Neural cell (in vitro differentiated cells): Measurements from ENCODE around the gene KLRB1. TPM values are rescaled to one million over a fixed set of nuclear protein-coding genes. Genes with fewer than 3 reads are reported as not detected.

Experiments
- H2AFZ ChIP-seq: fragments of 200-600, 300-800 bp; sonication (generic), shearing (Covaris generic); 2 replicates; pipeline ENCODE4 v1.6.0; 2014; ENCODE audit warnings: low read depth, mild to moderate bottlenecking, antibody characterized with exemption, low read length, moderate library complexity
- H3F3A ChIP-seq: fragments of 200-600 bp; shearing (Covaris generic); 2 replicates; pipeline ENCODE4 v1.6.1; 2016; ENCODE audit warnings: mild to moderate bottlenecking, moderate library complexity, mixed read lengths, antibody characterized with exemption, low read length; ENCODE audit not compliant: insufficient read depth, poor library complexity, severe bottlenecking
- H3K27ac ChIP-seq: fragments of 200-600, 300-800 bp; sonication (generic), shearing (Covaris generic); 2 replicates; pipeline ENCODE4 v1.5.1; 2014; ENCODE audit warnings: mild to moderate bottlenecking, low read length, moderate library complexity
- H3K27me3 ChIP-seq: fragments of 300-800, 200-600 bp; sonication (generic), shearing (Covaris generic); 2 replicates; pipeline ENCODE4 v1.6.0; 2014; ENCODE audit warnings: mild to moderate bottlenecking, low read depth, low read length, moderate library complexity; ENCODE audit not compliant: insufficient read depth
- H3K36me3 ChIP-seq: fragments of 300-800, 200-600 bp; sonication (generic), shearing (Covaris generic); 2 replicates; pipeline ENCODE4 v1.5.1; 2014; ENCODE audit warnings: mild to moderate bottlenecking, antibody characterized with exemption, low read length, moderate library complexity; ENCODE audit not compliant: insufficient read depth
- H3K4me2 ChIP-seq: fragments of 300-800, 200-600 bp; sonication (generic), shearing (Covaris generic); 2 replicates; pipeline ENCODE4 v1.6.0; 2014; ENCODE audit warnings: mild to moderate bottlenecking, low read length
- H3K4me3 ChIP-seq: fragments of 300-800, 200-600 bp; sonication (generic), shearing (Covaris generic); 2 replicates; pipeline ENCODE4 v1.5.1; 2014; ENCODE audit warnings: mild to moderate bottlenecking, low read length, moderate library complexity
- H3K79me2 ChIP-seq: fragments of 200-600 bp; shearing (Covaris generic); replicated peaks from 2 replicates; pipeline ENCODE4 v1.6.0; 2014; ENCODE audit warnings: mild to moderate bottlenecking, low read length, moderate library complexity; ENCODE audit not compliant: insufficient read depth
- H3K9ac ChIP-seq: fragments of 300-800, 200-600 bp; sonication (generic), shearing (Covaris generic); 2 replicates; pipeline ENCODE4 v1.6.1; 2016; ENCODE audit warnings: mild to moderate bottlenecking, low read length, mixed read lengths
- H3K9me2 ChIP-seq: fragments of 200-600 bp; shearing (Covaris generic); 2 replicates; pipeline ENCODE4 v1.6.1; 2016; ENCODE audit warnings: mild to moderate bottlenecking, low read length, mixed read lengths; ENCODE audit not compliant: insufficient read depth
- H3K9me3 ChIP-seq: fragments of 200-600, 300-800 bp; sonication (generic), shearing (Covaris generic); 2 replicates; pipeline ENCODE4 v1.6.1; 2016; ENCODE audit warnings: mild to moderate bottlenecking, mixed run types, low read length, moderate library complexity, mixed read lengths
- H4K20me1 ChIP-seq: fragments of 200-600 bp; shearing (Covaris generic); 2 replicates; pipeline ENCODE4 v1.6.1; 2016; ENCODE audit warnings: mild to moderate bottlenecking, mixed run types; ENCODE audit not compliant: insufficient read depth
- CTCF ChIP-seq: fragments of 450-650 bp; IDR thresholded peaks from 2 replicates; pipeline ENCODE4 v1.5.1; 2014; ENCODE audit warnings: antibody characterized with exemption, mild to moderate bottlenecking, moderate library complexity; ENCODE audit not compliant: poor library complexity, severe bottlenecking
- EP300 ChIP-seq: fragments of 450-650 bp; conservative IDR thresholded peaks from 2 replicates; pipeline ENCODE4 v1.6.1; 2014; ENCODE audit warnings: antibody characterized with exemption, mild to moderate bottlenecking, moderate library complexity; ENCODE audit not compliant: poor library complexity, severe bottlenecking
- EZH2 ChIP-seq: fragments of 200-600, 300-800 bp; shearing (Covaris generic), sonication (generic); IDR thresholded peaks from 2 replicates; pipeline ENCODE4 v1.6.1; 2014; ENCODE audit warnings: antibody characterized with exemption, low read length, borderline replicate concordance, mild to moderate bottlenecking; ENCODE audit not compliant: insufficient read depth, poor library complexity, severe bottlenecking
- MXI1 ChIP-seq: fragments of 450-650 bp; conservative IDR thresholded peaks from 2 replicates; pipeline ENCODE4 v1.6.1; 2014; ENCODE audit warnings: antibody characterized with exemption, mild to moderate bottlenecking; ENCODE audit not compliant: poor library complexity, severe bottlenecking
- POLR2AphosphoS5 ChIP-seq: IDR thresholded peaks from 2 replicates; pipeline ENCODE4 v1.6.1; 2012
- RAD21 ChIP-seq: fragments of 450-650 bp; conservative IDR thresholded peaks from 2 replicates; pipeline ENCODE4 v1.6.1; 2014; ENCODE audit warnings: antibody characterized with exemption, mild to moderate bottlenecking, moderate library complexity
- REST ChIP-seq: IDR thresholded peaks from 2 replicates; pipeline ENCODE4 v1.6.1; 2012; ENCODE audit warnings: borderline replicate concordance
- SMC3 ChIP-seq: fragments of 450-650 bp; conservative IDR thresholded peaks from 2 replicates; pipeline ENCODE4 v1.6.1; 2014; ENCODE audit warnings: antibody characterized with exemption, mild to moderate bottlenecking, moderate library complexity; ENCODE audit not compliant: poor library complexity
- TAF1 ChIP-seq: IDR thresholded peaks from 2 replicates; pipeline ENCODE4 v1.6.1; 2012; ENCODE audit warnings: low read depth
- polyA plus RNA-seq: library from polyadenylated mRNA; depleted of rRNA; stranded (reverse); fragments of >200 nt; gene quantifications from 2 replicates; pipeline ENCODE4 v1.2.3, GENCODE V29; 2014

KLRB1 gene
- polyA plus RNA-seq, 1 donor from 2014 or later: not detected

- Histone ChIP-seq H3F3A (no peaks in the 10 kb centered on the region), H3K4me2 (no peak overlapping the region), H3K79me2 (no peaks in the 10 kb centered on the region), H3K27ac (no peak overlapping the region), H2AFZ (no peak overlapping the region), H3K36me3 (no peaks in the 10 kb centered on the region), H3K9ac (no peak overlapping the region), H3K27me3 (no peaks in the 10 kb centered on the region), H3K9me2 (no peaks in the 10 kb centered on the region), H3K4me3 (no peak overlapping the region), H4K20me1 (no peaks in the 10 kb centered on the region), H3K9me3 (no peaks in the 10 kb centered on the region)
- TF ChIP-seq POLR2AphosphoS5: no peak
- TF ChIP-seq REST: no peak
- no peak for TF ChIP-seq EZH2
- no peak for TF ChIP-seq SMC3
- TF ChIP-seq RAD21: no peak
- TF ChIP-seq TAF1: no peak
- no peak for TF ChIP-seq CTCF
These were observed 18.6 kb upstream of the KLRB1 start for GRCh38 chr12:9626291-9626690.

DNA sequence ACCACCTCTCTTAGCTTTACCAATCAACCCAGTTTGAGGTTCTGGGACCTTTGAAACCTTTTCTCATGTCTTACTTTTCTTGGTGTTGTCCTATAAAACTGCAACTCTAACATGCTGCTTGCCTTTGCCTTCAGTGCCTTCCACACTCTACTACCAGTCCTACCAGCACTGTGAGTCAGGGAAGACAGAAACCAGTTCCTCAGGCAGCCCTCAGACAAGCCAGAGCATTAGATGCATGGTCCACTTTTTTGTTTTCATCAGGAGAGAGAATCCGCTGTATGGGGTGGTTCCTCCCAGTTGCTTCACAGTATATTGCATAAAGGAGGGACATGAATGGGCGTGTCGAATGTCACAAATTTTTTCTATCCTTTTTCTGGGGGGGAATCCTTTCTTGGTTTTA lies 17.3 kb upstream of the KLRB1 start:
- no peak overlapping the region for H3K4me3 ChIP-seq
- no peak overlapping the region for H3K27ac ChIP-seq
- TF ChIP-seq TAF1 (no peak), REST (no peak), EP300 (no peak), SMC3 (no peak), MXI1 (no peak), POLR2AphosphoS5 (no peak), RAD21 (no peak), EZH2 (no peak), CTCF (no peak)
- H3K4me2 ChIP-seq: no peak overlapping the region
- no peak overlapping the region for H3K9ac ChIP-seq
- no peak overlapping the region for H2AFZ ChIP-seq
- no peaks in the 10 kb centered on the region for H3F3A ChIP-seq
- no peaks in the 10 kb centered on the region for H3K27me3 ChIP-seq
- H3K9me2 ChIP-seq: no peaks in the 10 kb centered on the region
- no peaks in the 10 kb centered on the region for H3K36me3 ChIP-seq
- H4K20me1 ChIP-seq: no peaks in the 10 kb centered on the region
- H3K79me2 ChIP-seq: no peaks in the 10 kb centered on the region
- H3K9me3 ChIP-seq: no peaks in the 10 kb centered on the region
